ENCODE data around the gene APLNR. TPM values are rescaled to one million over a fixed set of nuclear protein-coding genes. Genes with fewer than 3 reads are reported as not detected.

The APLNR gene
- polyA plus RNA-seq, 3 donors, result not detected

GRCh38 chr11:57263351-57263750, 26.3 kb upstream of the APLNR start:
- DNase-seq, result no peak
- Histone ChIP-seq H3K27ac (ENCODE audit: low read depth in 1 of 2, low read length in 2 of 2) (no peak overlapping the region), H3K79me2 (ENCODE audit: insufficient read depth, low read length) (no peaks in the 10 kb centered on the region), H4K20me1 (ENCODE audit: insufficient read depth, low read length) (no peaks in the 10 kb centered on the region), H3K27me3 (ENCODE audit: control insufficient read depth in 2 of 2, insufficient read depth in 2 of 2, low read length in 2 of 2) (peaks cover 0 to 2% of the 10 kb centered on the region in 2 donors), H3K36me3 (replicated peaks in 1 of 2; ENCODE audit: control insufficient read depth in 1 of 2, insufficient read depth in 2 of 2, low read length in 2 of 2) (no peaks in the 10 kb centered on the region), H3K9me3 (replicated peaks in 1 of 2; ENCODE audit: control insufficient read depth in 1 of 2, insufficient read depth in 1 of 2, low read length in 2 of 2) (peaks cover 4 to 8% of the 10 kb centered on the region in 2 donors), H2AFZ (ENCODE audit: insufficient read depth, low read depth, low read length, poor library complexity, severe bottlenecking) (no peak overlapping the region), H3K9ac (ENCODE audit: insufficient read depth, low read length, poor library complexity, severe bottlenecking) (no peak overlapping the region), H3K4me2 (replicated peaks; ENCODE audit: extremely low read depth, low read length, poor library complexity, severe bottlenecking) (no peak overlapping the region), H3K4me1 (ENCODE audit: control insufficient read depth in 1 of 2, insufficient read depth in 2 of 2, low read length in 2 of 2) (no peaks in the 10 kb centered on the region), H3K4me3 (replicated peaks in 1 of 3; ENCODE audit: low read depth in 2 of 3, low read length in 3 of 3) (no peak overlapping the region)
- intact Hi-C loops (cut with micrococcal nuclease), result no loop called here
- TF ChIP-seq, protein P1, sequence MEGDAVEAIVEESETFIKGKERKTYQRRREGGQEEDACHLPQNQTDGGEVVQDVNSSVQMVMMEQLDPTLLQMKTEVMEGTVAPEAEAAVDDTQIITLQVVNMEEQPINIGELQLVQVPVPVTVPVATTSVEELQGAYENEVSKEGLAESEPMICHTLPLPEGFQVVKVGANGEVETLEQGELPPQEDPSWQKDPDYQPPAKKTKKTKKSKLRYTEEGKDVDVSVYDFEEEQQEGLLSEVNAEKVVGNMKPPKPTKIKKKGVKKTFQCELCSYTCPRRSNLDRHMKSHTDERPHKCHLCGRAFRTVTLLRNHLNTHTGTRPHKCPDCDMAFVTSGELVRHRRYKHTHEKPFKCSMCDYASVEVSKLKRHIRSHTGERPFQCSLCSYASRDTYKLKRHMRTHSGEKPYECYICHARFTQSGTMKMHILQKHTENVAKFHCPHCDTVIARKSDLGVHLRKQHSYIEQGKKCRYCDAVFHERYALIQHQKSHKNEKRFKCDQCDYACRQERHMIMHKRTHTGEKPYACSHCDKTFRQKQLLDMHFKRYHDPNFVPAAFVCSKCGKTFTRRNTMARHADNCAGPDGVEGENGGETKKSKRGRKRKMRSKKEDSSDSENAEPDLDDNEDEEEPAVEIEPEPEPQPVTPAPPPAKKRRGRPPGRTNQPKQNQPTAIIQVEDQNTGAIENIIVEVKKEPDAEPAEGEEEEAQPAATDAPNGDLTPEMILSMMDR (IDR thresholded peaks at IDR 0.05), result no peak
- Mint-ChIP-seq H3K27me3 (ENCODE audit: low read depth in 3 of 3) (peaks cover 6 to 22% (median 8%) of the 10 kb centered on the region in 3 donors), H3K9me3 (peaks cover under 1 to 13% (median 6%) of the 10 kb centered on the region in 7 donors), H3K36me3 (no peaks in the 10 kb centered on the region), H3K4me3 (no peak overlapping the region), H3K27ac (no peak overlapping the region), H3K4me1 (no peaks in the 10 kb centered on the region)
- WGBS (ENCODE audit: insufficient coverage), result 83% methylated on average over 6 of the region's 7 CpGs

DNA sequence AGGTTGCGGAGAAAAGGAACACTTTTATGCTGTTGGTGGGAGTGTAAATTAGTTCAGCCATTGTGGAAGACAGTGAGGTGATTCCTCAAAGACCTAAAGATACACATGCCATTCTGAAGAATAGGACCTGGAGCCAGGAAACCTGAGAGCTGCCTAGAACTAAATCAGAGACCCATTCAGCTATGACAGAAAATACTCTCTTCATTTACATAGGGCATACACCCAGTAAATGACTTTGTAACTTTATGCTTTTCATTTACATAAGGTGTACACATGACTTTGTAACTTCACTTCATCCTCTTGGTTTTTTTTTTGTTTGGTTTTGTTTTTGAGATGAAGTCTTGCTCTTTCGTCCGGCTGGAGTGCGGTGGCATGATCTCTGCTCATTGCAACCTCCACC, 25.1 kb upstream of the APLNR start:
- H3K4me3 Mint-ChIP-seq, result no peak overlapping the region
- Histone ChIP-seq H3K4me3 (replicated peaks in 1 of 3; ENCODE audit: low read depth in 2 of 3, low read length in 3 of 3) (no peak overlapping the region), H3K4me1 (ENCODE audit: control insufficient read depth in 1 of 2, insufficient read depth in 2 of 2, low read length in 2 of 2) (no peaks in the 10 kb centered on the region), H3K9ac (ENCODE audit: insufficient read depth, low read length, poor library complexity, severe bottlenecking) (no peak overlapping the region), H4K20me1 (ENCODE audit: insufficient read depth, low read length) (no peaks in the 10 kb centered on the region), H3K27ac (ENCODE audit: low read depth in 1 of 2, low read length in 2 of 2) (no peak overlapping the region), H3K9me3 (replicated peaks in 1 of 2; ENCODE audit: control insufficient read depth in 1 of 2, insufficient read depth in 1 of 2, low read length in 2 of 2) (peaks cover 4 to 8% of the 10 kb centered on the region in 2 donors), H3K36me3 (replicated peaks in 1 of 2; ENCODE audit: control insufficient read depth in 1 of 2, insufficient read depth in 2 of 2, low read length in 2 of 2) (no peaks in the 10 kb centered on the region), H2AFZ (ENCODE audit: insufficient read depth, low read depth, low read length, poor library complexity, severe bottlenecking) (no peak overlapping the region), H3K79me2 (ENCODE audit: insufficient read depth, low read length) (no peaks in the 10 kb centered on the region), H3K4me2 (replicated peaks; ENCODE audit: extremely low read depth, low read length, poor library complexity, severe bottlenecking) (no peak overlapping the region), H3K27me3 (ENCODE audit: control insufficient read depth in 2 of 2, insufficient read depth in 2 of 2, low read length in 2 of 2) (peaks cover 0 to 2% of the 10 kb centered on the region in 2 donors)
- no CpG with 5 or more reads among the region's 4 CpGs for WGBS (ENCODE audit: insufficient coverage)
- peaks cover 5 to 22% (median 8%) of the 10 kb centered on the region in 3 donors for H3K27me3 Mint-ChIP-seq (ENCODE audit: low read depth in 3 of 3)
- DNase-seq, result no peak
- intact Hi-C loops (cut with micrococcal nuclease), result no loop called here
- H3K9me3 Mint-ChIP-seq, result peaks cover 0 to 10% (median 5%) of the 10 kb centered on the region in 7 donors
- TF ChIP-seq, protein P1 (IDR thresholded peaks at IDR 0.05), result no peak
- no peaks in the 10 kb centered on the region for H3K36me3 Mint-ChIP-seq
- H3K27ac Mint-ChIP-seq, result no peak overlapping the region
- H3K4me1 Mint-ChIP-seq, result no peaks in the 10 kb centered on the region
